ENCODE results near the gene ARHGAP29.

ARHGAP29 gene

DNA sequence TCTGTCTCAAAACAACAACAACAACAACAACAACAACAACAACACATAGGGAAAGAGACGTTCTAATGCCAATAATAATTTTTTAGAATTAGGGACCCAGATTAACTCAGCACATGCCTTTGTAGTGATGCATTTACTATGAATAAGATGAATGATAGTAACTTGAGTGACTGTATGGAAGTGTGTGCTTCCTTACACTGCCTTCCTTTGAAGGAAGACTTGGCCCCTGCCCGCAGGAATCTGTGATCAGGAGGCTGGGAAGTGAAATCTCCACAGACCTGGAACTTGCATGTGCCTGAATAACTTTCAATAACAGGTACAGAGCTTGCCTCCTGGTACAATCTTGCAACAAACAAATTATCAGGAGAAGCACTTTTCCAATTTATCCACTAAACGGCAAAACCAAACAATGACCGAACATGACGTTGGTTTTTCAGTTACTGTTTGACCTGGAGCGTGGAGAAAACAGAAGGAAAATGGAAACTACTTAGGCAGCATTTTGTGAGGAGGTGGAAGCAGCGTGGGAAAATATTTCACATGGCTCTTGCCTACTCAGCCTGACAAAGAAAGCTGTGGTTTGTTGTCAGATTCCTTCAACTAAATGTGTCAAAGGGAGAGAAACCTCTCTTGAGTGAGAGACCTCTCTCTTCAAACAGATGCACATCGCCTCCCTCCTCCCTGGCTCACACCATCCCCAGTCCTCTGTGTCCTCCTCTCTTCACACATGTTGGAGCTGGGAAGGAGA, 106.4 kb downstream of the ARHGAP29 start:
- H3K27ac ChIP-seq (ENCODE audit: low read depth in 2 of 2, low read length in 2 of 2), result no peak overlapping the region
- no peak overlapping the region for H3K9ac ChIP-seq (ENCODE audit: low read depth in 1 of 2, low read length in 2 of 2)
- H3K4me3 ChIP-seq (ENCODE audit: low read length in 2 of 2), result no peak overlapping the region
- no peaks in the 10 kb centered on the region for H3K36me3 ChIP-seq (ENCODE audit: control insufficient read depth in 2 of 2, insufficient read depth in 2 of 2, low read length in 2 of 2)
- H3K9me3 ChIP-seq (ENCODE audit: control insufficient read depth in 2 of 2, low read length in 2 of 2), result peaks cover 0 to 3% of the 10 kb centered on the region in 2 donors
- H3K4me1 ChIP-seq (ENCODE audit: control insufficient read depth in 2 of 2, insufficient read depth in 2 of 2, low read length in 2 of 2), result no peaks in the 10 kb centered on the region
- no peaks in the 10 kb centered on the region for H3K27me3 ChIP-seq (ENCODE audit: control insufficient read depth in 2 of 2, insufficient read depth in 2 of 2, low read length in 2 of 2)

DNA sequence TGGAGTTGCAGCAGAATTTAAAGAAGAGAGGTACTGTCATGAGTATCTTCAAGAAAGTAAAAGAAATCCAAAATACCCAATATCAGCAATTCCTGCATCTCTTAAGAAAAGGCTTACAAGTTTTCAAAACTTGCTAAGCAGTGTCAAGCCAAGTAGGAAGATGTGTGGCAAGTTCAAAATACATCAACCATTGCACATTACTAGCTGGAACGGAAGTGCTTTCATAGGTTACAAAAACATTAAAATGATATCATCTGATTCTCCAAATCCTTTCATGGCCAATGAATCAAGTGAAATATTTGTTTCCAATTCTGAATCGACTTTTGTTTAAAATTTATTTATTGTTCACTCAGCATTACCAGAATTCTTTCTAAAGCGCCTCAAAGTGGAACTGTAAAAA, 110.7 kb downstream of the ARHGAP29 start:
- Histone ChIP-seq H3K4me3 (ENCODE audit: low read length in 2 of 2) (no peak overlapping the region), H3K4me1 (ENCODE audit: control insufficient read depth in 2 of 2, insufficient read depth in 2 of 2, low read length in 2 of 2) (no peaks in the 10 kb centered on the region), H3K9me3 (ENCODE audit: control insufficient read depth in 2 of 2, low read length in 2 of 2) (no peaks in the 10 kb centered on the region)

DNA sequence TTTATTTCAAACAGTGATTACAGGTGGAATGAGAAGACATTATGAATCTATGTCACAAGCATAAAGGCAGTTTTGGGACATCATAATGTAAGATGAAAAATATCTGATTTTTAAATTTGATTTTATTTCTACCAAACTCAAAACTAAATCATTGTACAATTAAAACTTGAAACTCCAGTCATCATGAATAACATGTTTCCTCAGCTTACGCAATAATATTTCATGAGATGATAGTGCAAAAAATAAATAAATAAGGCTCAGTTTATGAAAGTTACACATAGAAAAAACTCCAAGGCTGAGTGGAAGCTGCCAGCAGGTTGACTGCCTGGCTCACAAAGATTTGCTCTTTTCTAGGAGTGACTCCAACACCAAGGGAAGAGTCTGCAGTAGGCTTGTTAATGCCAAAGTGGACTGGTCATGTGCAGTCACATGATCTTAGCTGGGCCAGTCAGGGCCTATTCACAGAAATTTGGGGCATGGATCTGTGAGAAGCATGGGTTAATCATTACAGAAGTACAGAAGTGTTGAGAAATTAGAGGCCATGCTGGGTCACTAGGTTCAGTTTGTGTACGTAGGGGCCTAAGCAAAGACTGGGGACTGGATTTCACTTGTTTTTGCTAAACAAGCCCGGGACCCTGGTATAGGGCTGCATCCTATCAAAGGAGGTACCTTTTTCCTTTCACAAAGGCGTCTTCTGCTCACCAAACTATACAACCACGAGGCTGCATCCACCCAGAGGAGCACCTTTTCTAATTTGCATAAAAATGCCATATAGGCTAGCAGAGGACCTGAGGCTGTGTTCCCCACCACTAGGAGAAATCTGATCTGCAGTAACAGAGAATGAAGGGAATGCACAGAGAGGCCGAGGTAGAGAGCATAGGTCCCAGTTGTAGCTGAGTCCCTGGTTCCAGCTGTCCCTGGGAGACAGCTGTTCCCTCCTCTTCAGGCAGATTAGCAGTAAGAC, 111.6 kb downstream of the ARHGAP29 start:
- Histone ChIP-seq H3K27me3 (ENCODE audit: control insufficient read depth in 2 of 2, insufficient read depth in 2 of 2, low read length in 2 of 2) (no peaks in the 10 kb centered on the region), H3K9ac (ENCODE audit: low read depth in 1 of 2, low read length in 2 of 2) (no peak overlapping the region), H3K4me1 (ENCODE audit: control insufficient read depth in 2 of 2, insufficient read depth in 2 of 2, low read length in 2 of 2) (no peaks in the 10 kb centered on the region), H3K27ac (ENCODE audit: low read depth in 2 of 2, low read length in 2 of 2) (no peak overlapping the region), H3K36me3 (ENCODE audit: control insufficient read depth in 2 of 2, insufficient read depth in 2 of 2, low read length in 2 of 2) (no peaks in the 10 kb centered on the region), H3K9me3 (ENCODE audit: control insufficient read depth in 2 of 2, low read length in 2 of 2) (no peaks in the 10 kb centered on the region), H3K4me3 (ENCODE audit: low read length in 2 of 2) (no peak overlapping the region)

More for the DNA sequence above, 110.7 kb downstream of the ARHGAP29 start:
- Histone ChIP-seq H3K36me3 (ENCODE audit: control insufficient read depth in 2 of 2, insufficient read depth in 2 of 2, low read length in 2 of 2) (no peaks in the 10 kb centered on the region), H3K27me3 (ENCODE audit: control insufficient read depth in 2 of 2, insufficient read depth in 2 of 2, low read length in 2 of 2) (no peaks in the 10 kb centered on the region), H3K9ac (ENCODE audit: low read depth in 1 of 2, low read length in 2 of 2) (no peak overlapping the region), H3K27ac (ENCODE audit: low read depth in 2 of 2, low read length in 2 of 2) (no peak overlapping the region)

DNA sequence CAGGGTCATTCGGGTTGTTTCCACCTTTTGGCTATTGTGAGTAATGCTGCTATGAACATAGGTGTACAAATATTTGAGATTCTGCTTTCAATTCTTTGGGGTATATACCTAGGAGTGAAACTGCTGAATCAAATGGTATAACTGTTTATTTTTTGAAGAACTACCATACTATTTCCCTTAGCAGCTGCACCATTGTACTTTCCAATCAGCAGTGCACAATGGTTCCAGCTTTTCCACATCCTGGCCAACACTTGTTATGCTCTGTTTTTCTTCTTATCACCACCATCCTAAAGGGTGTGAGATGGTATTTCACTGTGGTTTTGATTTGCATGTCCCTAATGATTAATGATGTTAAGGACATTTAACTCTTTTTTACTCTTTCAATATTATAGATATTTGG, 112.8 kb downstream of the ARHGAP29 start:
- no peaks in the 10 kb centered on the region for H3K27me3 ChIP-seq (ENCODE audit: control insufficient read depth in 2 of 2, insufficient read depth in 2 of 2, low read length in 2 of 2)
- no peaks in the 10 kb centered on the region for H3K36me3 ChIP-seq (ENCODE audit: control insufficient read depth in 2 of 2, insufficient read depth in 2 of 2, low read length in 2 of 2)
- H3K4me1 ChIP-seq (ENCODE audit: control insufficient read depth in 2 of 2, insufficient read depth in 2 of 2, low read length in 2 of 2), result no peaks in the 10 kb centered on the region
- H3K4me3 ChIP-seq (ENCODE audit: low read length in 2 of 2), result no peak overlapping the region
- no peak overlapping the region for H3K27ac ChIP-seq (ENCODE audit: low read depth in 2 of 2, low read length in 2 of 2)
- H3K9me3 ChIP-seq (ENCODE audit: control insufficient read depth in 2 of 2, low read length in 2 of 2), result no peaks in the 10 kb centered on the region
- H3K9ac ChIP-seq (ENCODE audit: low read depth in 1 of 2, low read length in 2 of 2), result no peak overlapping the region

- H3K9ac ChIP-seq (ENCODE audit: low read depth in 1 of 2, low read length in 2 of 2), result no peak overlapping the region
- H3K4me3 ChIP-seq (ENCODE audit: low read length in 2 of 2), result no peak overlapping the region
- H3K36me3 ChIP-seq (ENCODE audit: control insufficient read depth in 2 of 2, insufficient read depth in 2 of 2, low read length in 2 of 2), result no peaks in the 10 kb centered on the region
- no peak overlapping the region for H3K27ac ChIP-seq (ENCODE audit: low read depth in 2 of 2, low read length in 2 of 2)
- no peaks in the 10 kb centered on the region for H3K9me3 ChIP-seq (ENCODE audit: control insufficient read depth in 2 of 2, low read length in 2 of 2)
- H3K27me3 ChIP-seq (ENCODE audit: control insufficient read depth in 2 of 2, insufficient read depth in 2 of 2, low read length in 2 of 2), result no peaks in the 10 kb centered on the region
- no peaks in the 10 kb centered on the region for H3K4me1 ChIP-seq (ENCODE audit: control insufficient read depth in 2 of 2, insufficient read depth in 2 of 2, low read length in 2 of 2)
These were observed 115.0 kb downstream of the ARHGAP29 start for GRCh38 chr1:94122201-94122970.

Data from mucosa of rectum (tissue), 2 donors.